RPMI7951 (cell line): ENCODE measurements around the gene LPAR5. TPM values are rescaled to one million over a fixed set of nuclear protein-coding genes. Genes with fewer than 3 reads are reported as not detected.
A peak's percentile ranks its signal among the peaks of the same experiment; 100 is the strongest.
"Not testable (repeated sequence)": the region's sequence is repeated elsewhere in the genome, so short reads cannot be mapped to it uniquely, and the experiment has no call there.

Source experiments
- DNase-seq: peaks from one replicate; pipeline ENCODE4 v3.0.0-alpha.2; 2012; ENCODE audit warnings: low read depth
- total RNA-seq: library from RNA; depleted of rRNA; stranded (reverse); fragments of >200 nt; shearing (Covaris generic); gene quantifications from 2 replicates; pipeline ENCODE4 v1.2.3, GENCODE V29; 2014

The LPAR5 gene
- total RNA-seq, 1 experiment from 2014 or later: not detected

DNA sequence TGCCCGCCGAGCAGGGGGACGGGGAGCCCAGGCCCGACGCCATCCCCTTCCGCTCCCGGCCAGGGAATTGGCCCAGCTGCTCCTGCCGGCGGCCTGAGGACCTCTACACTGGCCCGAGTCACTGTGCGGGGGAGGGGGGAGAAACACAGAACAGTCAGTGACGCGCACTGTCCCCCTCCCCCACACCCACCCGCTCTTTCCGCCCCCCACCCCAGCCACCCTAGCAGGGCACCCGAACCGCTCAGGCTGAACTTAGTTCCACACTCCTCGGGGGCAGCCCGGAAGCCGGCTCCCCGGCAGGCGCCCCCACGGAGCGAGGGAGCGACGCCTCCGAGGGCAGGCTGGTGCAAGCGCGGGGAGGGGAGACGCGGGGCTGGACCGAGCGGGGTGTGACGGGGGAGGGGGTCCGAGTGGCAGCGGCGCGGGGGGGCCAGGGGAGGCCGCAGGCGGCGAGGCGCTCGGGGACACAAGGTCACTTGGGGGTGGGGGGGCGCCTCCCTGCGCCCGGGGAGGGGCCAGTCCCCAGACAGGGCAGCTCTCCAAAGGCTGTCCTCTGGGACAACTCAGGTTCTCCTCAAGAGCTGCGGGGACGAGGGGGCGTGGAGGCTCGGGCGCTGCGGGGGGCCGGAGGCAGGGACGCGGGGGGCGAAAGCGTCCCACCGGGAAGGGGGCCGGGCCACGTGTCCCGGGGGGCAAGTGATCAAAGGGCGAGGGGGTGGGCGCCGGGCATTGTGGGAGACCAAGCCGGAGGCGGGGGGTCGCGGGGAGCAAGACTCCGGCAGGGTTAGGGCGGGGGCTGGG is 29.2 kb downstream of the LPAR5 start:
- peak; percentile 42 for DNase-seq

- DNase-seq: peak; percentile 45
Measured at GRCh38 chr12:6605421-6606330, 30.1 kb downstream of the LPAR5 start.

- DNase-seq: no peak
Measured at GRCh38 chr12:6604259-6605029, 31.3 kb downstream of the LPAR5 start.

- peak; percentile 59 for DNase-seq
Measured at GRCh38 chr12:6603095-6603567, 32.6 kb downstream of the LPAR5 start.

DNA sequence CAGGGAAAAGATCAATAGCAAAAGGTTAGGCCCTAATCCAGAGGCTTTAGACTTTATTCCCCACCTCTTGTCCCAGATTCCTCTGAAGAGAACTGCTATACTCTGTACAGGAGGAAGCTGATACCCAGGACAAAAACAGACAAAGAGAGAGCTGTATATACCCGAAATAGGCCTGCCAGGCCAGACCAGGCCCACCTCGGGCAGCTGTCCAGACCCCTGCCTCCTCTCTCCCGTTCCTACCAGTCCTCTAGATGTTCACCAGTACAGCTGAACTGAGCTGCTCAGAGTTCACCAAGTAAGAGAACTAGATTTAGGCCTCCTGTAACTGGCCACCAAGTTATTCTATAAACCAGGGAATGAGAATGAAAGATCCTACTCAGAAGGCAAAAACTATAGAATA is 33.2 kb downstream of the LPAR5 start:
- DNase-seq: no peak

DNA sequence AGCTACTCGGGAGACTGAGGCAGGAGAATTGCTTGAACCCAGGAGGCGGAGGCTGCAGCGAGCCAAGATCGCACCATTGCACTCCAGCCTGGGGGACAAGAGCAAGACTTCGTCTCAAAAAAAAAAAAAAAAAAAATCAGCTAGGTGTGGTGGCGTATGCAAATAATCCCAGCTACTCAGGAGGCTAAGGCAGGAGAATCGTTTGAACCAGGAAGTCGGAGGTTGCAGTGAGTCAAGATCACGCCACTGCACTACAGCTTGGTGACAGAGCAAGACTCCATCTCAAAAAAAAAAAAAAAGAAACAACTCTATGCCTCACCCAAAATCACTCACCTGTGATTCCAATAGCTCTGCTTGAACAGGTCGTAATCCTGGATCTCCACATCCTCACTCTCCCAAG is 40.1 kb downstream of the LPAR5 start:
- not testable (repeated sequence) for DNase-seq

GRCh38 chr12:6592087-6592486 is 43.7 kb downstream of the LPAR5 start:
- DNase-seq: no peak

- not testable (repeated sequence) for DNase-seq
Measured at GRCh38 chr12:6586569-6586968, 49.2 kb downstream of the LPAR5 start.

GRCh38 chr12:6584293-6584692 is 51.5 kb downstream of the LPAR5 start:
- no peak for DNase-seq

- no peak for DNase-seq
Measured at GRCh38 chr12:6582959-6583358, 52.8 kb downstream of the LPAR5 start.

DNA sequence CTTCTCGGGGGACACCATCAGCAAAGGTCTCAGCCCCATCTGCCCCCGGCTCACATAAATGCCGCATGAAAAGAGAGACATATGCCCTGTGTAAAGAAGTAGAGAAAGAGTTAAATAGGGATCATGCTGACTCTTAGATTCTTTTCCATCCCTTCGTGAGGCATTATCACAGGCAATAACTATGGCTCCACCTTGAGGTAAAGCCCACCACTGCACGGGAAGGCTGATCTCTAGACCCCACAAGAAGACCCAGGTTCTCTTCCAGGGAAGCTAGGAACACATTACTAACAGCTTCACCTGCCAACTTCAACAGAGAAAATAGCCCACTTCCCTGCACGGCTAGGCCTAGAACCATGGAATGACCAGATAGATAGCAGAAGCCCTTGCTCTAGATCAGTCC is 53.6 kb downstream of the LPAR5 start:
- no peak for DNase-seq

DNA sequence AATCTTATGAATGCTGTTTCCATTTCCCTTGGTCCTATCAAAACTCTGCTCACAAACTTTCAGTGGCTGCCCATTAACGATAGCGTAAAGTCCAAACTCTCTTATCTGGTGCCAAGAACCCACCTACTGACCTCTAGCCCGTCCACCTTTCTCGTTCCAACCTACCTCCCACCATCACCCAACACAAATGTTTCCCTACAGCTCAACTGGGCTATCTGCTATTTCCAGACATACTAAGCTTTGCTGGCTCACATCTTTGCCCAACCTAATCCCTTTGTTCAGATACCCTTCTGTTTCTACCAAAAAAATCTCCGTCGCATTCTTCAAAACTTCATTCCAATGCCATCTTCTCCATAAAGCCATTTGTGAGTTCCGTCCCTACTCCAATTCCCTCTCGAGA is 60.1 kb downstream of the LPAR5 start:
- DNase-seq: no peak

- DNase-seq: no peak
Measured at GRCh38 chr12:6574576-6575295, 61.0 kb downstream of the LPAR5 start.

GRCh38 chr12:6573001-6573400 is 62.8 kb downstream of the LPAR5 start:
- DNase-seq: no peak

DNA sequence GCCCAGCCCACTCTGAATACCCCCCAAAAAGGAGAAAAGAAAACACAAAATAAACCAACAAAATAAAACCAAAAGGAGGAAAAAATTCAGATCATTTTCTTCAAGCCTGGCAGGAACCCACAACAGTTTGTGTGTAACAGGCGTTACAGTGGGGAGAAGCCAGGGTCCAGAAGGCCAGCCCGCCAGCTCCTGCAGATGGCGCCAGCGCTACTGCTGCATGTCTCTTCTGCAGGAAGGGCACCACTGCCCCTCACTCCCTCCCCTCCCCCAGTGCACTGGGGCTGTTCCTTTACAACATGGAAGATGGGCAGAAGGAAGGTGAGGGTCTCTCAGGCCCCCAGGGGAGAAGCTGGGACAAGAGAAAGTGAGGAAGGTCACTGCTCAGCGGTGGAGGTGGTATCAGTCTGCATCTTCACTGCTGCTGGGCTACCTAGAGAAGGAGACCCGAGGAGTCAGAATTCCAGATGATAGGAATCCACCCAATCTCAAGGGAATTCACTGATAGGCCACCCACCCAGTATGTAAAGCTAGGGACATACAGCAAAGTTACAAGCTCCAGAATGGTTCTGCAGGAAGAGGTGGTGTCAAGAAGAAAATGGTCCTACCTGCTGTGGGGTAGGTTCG is 65.4 kb downstream of the LPAR5 start:
- peak; percentile 42 for DNase-seq

DNA sequence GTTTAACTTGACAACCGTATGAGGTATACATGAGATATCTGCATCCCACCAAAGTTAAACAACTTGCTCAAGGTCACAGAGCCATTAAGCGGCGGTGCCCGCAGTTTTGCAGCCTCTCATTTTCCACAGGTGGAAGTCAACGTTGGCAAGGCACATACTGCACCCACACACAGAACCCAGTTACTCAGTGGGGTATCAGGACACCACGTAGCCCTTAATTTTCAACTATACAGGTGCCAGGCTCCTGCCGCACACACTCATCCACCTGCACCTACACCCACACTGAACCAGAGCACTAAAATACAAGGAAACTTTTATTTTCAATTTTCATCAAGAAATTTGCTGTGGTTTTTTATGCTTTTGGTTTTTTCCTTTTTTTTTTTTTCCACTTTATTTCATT is 66.0 kb downstream of the LPAR5 start:
- no peak for DNase-seq

GRCh38 chr12:6569312-6569711 is 66.4 kb downstream of the LPAR5 start:
- no peak for DNase-seq
